Activated CD8-positive, alpha-beta memory T cell treated with anti-CD3 and anti-CD28 coated beads for 24 hours (primary cell): ENCODE data around the gene CELSR2.
A peak's percentile ranks its signal among the peaks of the same experiment; 100 is the strongest.

Experiments used
- DNase-seq: peaks from one replicate; pipeline ENCODE4 v3.0.0-alpha.2; 2020

The CELSR2 gene

GRCh38 chr1:109229531-109230127 is 19.7 kb upstream of the CELSR2 start:
- no peak for DNase-seq

DNA sequence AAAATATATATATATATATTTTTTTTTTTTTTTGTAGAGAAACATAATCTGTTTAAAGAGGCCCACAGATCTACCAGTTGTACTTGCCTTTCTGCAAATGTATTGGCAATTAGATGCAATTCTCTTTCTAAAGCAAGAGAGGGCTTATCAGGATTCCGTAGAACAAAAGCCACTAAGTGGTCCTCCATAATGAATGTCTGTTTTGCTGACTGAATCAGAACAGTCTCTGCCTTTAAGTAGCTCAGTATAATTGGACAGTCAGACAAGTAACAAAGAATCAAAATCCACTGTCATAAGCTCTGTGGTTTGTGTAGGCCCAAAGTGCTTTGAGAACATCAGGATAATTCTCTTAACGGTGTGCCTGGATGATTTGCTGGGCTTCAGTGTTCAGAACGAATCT is 18.3 kb upstream of the CELSR2 start:
- DNase-seq = no peak

GRCh38 chr1:109235137-109235536 is 14.2 kb upstream of the CELSR2 start:
- no peak for DNase-seq

GRCh38 chr1:109237512-109237911 is 11.8 kb upstream of the CELSR2 start:
- DNase-seq = no peak

- no peak for DNase-seq
Observed at GRCh38 chr1:109238382-109238781, 11.0 kb upstream of the CELSR2 start.

- no peak for DNase-seq
Observed at GRCh38 chr1:109239047-109239408, 10.3 kb upstream of the CELSR2 start.

- peak; percentile 63 for DNase-seq
Observed at GRCh38 chr1:109239409-109240068, 9.8 kb upstream of the CELSR2 start.

DNA sequence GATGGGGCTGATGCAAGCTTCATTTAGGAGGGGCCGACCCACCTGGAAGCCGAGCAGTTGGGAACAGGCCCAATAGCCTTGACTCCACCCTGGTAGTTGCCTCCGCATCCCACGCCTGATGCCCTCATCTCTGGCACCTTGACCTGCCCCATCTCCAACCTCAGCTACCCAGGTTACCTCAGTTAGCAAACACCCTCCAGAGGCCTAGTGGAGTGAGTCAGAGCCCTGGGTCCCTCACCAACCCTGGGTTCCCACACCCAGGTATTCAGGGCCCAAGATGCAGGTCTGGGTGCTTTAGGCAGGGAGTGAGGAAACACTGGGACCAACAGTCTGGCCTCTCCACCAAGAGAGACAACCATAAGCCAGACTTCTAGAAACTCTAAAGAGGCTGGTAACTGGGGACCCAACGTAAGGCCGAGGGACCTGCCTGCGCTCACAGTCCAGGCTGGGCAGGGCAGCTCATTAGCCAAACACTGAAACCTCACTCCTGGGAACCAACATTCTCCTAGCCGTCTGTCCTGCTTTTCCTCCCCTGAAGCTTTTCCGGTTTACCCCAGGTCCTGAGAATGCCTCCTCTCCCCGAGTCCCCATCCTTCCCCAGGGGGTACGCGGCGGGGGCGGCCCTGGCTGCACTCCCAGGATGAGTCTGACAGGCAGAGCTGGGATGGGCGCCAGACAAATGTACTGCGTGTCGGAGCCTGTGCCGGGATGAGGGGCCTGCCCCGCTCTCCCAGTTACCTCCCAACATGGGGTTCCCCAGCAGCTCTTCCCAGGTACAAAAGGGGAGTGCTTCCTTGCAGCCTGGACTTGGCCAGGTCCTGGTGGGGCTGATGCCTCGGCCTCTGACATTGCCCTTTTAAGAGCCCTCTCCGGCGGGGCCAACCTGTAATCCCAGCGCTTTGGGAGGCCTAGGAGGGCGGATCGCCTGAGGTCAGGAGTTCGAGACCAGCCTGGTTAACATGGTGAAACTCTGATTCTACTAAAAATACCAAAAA is 8.9 kb upstream of the CELSR2 start:
- DNase-seq = peak; percentile 62

DNA sequence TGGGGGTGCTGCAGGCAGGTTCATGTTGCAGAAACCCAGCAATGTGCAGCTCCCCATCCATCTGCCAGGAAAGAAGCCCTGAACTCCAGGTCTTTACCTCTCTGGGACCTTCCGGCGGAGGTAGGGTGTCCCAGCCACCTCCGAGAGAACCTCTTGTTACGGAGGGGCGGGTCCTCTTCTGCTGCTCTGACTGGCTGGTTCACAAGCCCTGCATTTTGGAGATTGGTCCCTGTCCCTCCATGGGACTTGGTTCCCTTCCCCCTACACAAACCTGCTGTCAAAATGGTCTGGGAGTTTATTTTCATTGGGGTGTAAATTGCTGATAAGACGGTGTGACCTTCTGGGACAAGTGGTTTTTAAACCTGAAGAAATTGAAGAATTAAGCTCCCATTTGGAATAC is 8.0 kb upstream of the CELSR2 start:
- DNase-seq = peak; percentile 54

DNA sequence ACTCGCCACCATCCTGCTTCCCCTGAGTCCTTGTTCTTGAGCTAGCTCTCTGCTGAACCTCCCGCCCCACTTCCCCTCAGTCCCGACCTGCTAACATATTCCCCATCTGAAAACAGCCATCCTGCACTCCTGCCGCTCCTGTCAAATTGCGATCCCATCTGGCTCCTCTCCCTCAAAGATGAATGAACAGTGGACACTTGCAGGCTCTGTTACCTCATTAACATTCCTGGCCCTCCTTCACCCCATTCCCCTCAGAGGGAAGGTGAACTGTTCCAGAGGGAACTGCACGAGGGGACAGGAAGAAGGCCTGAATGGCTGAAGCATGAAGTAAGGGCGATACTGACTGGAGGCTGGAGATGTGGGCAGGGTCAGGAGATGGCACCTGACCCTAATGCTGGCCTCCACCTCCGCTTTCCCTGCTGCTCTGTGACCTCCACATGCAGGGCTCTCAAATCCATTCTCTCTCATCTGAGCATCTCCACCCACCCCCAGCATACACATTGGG is 7.4 kb upstream of the CELSR2 start:
- peak; percentile 53 for DNase-seq

DNA sequence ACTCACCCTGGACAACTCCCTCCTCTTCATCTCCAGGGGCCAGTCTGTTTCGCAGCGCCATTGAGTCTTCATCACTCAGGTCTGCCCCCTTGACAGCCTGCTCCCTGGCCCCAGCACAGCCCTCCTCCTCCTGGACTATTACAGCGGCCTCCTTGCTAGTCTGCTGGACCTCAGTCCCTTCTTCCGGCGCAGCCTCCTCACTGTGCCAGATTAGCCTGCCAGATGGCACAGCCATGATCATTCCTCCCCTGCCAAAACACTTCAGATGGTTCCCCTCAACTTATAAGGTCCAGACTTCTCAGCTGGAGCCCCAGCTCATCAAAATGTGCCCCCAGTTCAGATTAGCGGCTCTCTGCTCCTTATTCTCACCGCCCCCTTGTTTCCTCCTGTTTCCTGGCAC is 7.0 kb upstream of the CELSR2 start:
- peak; percentile 53 for DNase-seq

- peak; percentile 47 for DNase-seq
Observed at GRCh38 chr1:109243221-109243620, 6.1 kb upstream of the CELSR2 start.

GRCh38 chr1:109243860-109244552 is 5.3 kb upstream of the CELSR2 start:
- no peak for DNase-seq

DNA sequence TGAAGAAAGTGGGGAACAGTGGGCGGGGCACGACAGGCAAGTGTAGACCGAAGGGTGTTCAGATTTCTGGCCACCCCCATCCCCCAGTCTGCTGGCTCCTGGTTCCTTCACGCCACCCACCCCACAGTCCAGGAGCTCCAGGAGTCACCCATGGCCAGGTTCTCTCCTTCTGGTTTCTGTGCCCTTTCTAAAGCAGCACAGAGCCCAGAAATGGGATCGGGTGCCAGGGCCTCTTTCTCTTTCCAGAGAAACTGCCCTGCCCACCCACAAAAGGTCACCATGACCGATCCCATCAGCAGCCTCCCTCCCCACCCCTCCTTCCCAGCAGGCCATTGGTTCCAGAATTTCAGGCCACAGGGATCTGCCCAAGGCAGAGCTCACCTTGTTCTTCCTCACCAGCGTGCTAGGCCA is 3.2 kb upstream of the CELSR2 start:
- DNase-seq = no peak

- no peak for DNase-seq
Observed at GRCh38 chr1:109247401-109248365, 1.7 kb upstream of the CELSR2 start.

DNA sequence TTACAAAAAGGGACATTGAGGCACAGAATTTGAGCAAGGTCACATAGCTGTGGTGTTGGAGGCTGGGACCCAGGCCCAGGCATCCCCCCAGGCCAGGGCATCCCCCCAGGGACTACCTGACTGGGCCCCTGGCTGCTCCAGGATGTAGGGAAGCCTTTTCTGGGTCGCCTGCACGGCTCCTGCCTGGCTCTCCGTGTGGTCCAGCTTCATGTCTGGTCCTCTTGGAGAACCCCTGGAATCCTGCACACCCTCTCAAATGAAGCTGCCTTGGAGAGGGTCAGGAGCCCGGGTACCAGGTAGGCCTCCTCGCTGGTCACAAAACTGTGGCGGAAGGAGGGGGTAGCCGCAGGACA is 919 bp upstream of the CELSR2 start:
- DNase-seq = no peak

DNA sequence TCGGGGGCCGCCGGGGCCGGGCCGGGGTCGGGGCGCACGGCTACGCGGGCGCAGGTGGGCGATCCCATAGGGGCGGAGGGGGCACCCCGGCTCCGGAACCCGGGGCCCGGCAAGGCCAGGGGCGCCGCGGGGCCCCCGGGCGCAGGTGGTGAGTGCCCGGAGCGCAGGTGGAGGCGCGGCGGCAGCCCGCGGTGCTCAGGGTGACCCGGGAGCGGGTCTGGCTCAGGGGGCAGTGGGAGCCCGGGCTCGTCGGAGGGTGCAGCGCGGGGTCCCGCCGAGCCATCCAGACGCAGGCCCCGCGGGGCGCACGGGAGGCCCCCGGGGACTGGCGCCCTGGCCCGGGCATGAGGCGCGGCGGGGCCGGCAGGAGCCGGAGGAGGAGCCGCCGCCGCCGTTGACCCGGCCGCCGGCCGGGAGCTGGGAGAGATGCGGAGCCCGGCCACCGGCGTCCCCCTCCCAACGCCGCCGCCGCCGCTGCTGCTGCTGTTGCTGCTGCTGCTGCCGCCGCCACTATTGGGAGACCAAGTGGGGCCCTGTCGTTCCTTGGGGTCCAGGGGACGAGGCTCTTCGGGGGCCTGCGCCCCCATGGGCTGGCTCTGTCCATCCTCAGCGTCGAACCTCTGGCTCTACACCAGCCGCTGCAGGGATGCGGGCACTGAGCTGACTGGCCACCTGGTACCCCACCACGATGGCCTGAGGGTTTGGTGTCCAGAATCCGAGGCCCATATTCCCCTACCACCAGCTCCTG is 489 bp downstream of the CELSR2 start:
- no peak for DNase-seq

- no peak for DNase-seq
Observed at GRCh38 chr1:109250454-109251276, 1.3 kb downstream of the CELSR2 start.

- DNase-seq = no peak
Observed at GRCh38 chr1:109251277-109252166, 2.2 kb downstream of the CELSR2 start.
